Thoracic aorta (tissue), 2 donors: ENCODE data around the gene NCAN. TPM values are rescaled to one million over a fixed set of nuclear protein-coding genes. Genes with fewer than 3 reads are reported as not detected.

Experiments used
- ATAC-seq: fragments of 150-250 bp; one replicate; pipeline ENCODE4 v1.8.0; 2017; ENCODE audit warnings: low read depth; ENCODE audit not compliant: insufficient number of reproducible peaks, low FRiP score
- DNase-seq: peaks from one replicate; pipeline ENCODE4 v3.0.0-alpha.2; 2020; ENCODE audit warnings: low spot score
- H3K27ac ChIP-seq, 2 donors: fragments of 200-600 bp; sonication (generic); 1 replicate in 1 of 2; 2 replicates in 1 of 2; pipeline ENCODE4 v1.5.1; 2016; ENCODE audit warnings: mild to moderate bottlenecking in 2 of 2, moderate library complexity in 2 of 2
- H3K27me3 ChIP-seq: fragments of 200-600 bp; sonication (generic); replicated peaks from 2 replicates; pipeline ENCODE4 v1.6.0; 2016; ENCODE audit warnings: mild to moderate bottlenecking; ENCODE audit not compliant: insufficient read depth
- H3K36me3 ChIP-seq: fragments of 200-600 bp; sonication (generic); one replicate; pipeline ENCODE4 v1.5.1; 2016
- H3K4me1 ChIP-seq, 2 donors: fragments of 200-600 bp; sonication (generic); 1 replicate in 1 of 2; 2 replicates in 1 of 2; pipeline versions ENCODE4 v1.5.1 to v1.6.0; 2016; ENCODE audit warnings: low read depth in 2 of 2, mild to moderate bottlenecking in 1 of 2; ENCODE audit not compliant: control insufficient read depth in 1 of 2
- H3K4me3 ChIP-seq: fragments of 200-600 bp; sonication (generic); 2 replicates; pipeline ENCODE4 v1.5.1; 2016; ENCODE audit warnings: mild to moderate bottlenecking
- H3K9me3 ChIP-seq: fragments of 200-600 bp; sonication (generic); 2 replicates; pipeline ENCODE4 v1.5.1; 2016
- CTCF ChIP-seq: fragments of 200-600 bp; sonication (generic); IDR thresholded peaks from one replicate; pipeline ENCODE4 v1.5.1; 2019; ENCODE audit warnings: antibody characterized with exemption
- total RNA-seq, 2 donors: library from RNA; depleted of rRNA; stranded (reverse); fragments of >200 nt; gene quantifications; one replicate each; pipeline versions ENCODE4 v1.1.0 to v1.2.3, GENCODE V29; 2016

The NCAN gene
- total RNA-seq, 2 donors from 2014 or later, result not detected

- no peaks in the 10 kb centered on the region for H3K27me3 ChIP-seq
- no peak for TF ChIP-seq CTCF
- H3K4me1 ChIP-seq, result peaks cover 0 to 7% of the 10 kb centered on the region in 2 donors
- ATAC-seq (no peak), DNase-seq (no peak)
- H3K4me3 ChIP-seq, result no peak overlapping the region
- H3K9me3 ChIP-seq, result no peaks in the 10 kb centered on the region
- no peaks in the 10 kb centered on the region for H3K36me3 ChIP-seq
- no peak overlapping the region for H3K27ac ChIP-seq
Measured at GRCh38 chr19:19223636-19224035, 11.9 kb downstream of the NCAN start.

GRCh38 chr19:19224150-19224851 is 12.5 kb downstream of the NCAN start:
- Histone ChIP-seq H3K4me3 (peak overlapping the region; percentile 69), H3K36me3 (no peaks in the 10 kb centered on the region)

GRCh38 chr19:19224852-19225494 is 13.2 kb downstream of the NCAN start:
- ATAC-seq (no peak), DNase-seq (no peak)
- TF ChIP-seq CTCF, result peak; percentile 37
- Histone ChIP-seq H3K27me3 (no peaks in the 10 kb centered on the region), H3K4me3 (peak overlapping the region; percentile 69), H3K9me3 (no peaks in the 10 kb centered on the region), H3K4me1 (peaks cover 0 to 7% of the 10 kb centered on the region in 2 donors), H3K27ac (no peak overlapping the region), H3K36me3 (no peaks in the 10 kb centered on the region)

More at GRCh38 chr19:19224150-19224851, 12.5 kb downstream of the NCAN start:
- TF ChIP-seq CTCF, result no peak
- no peak for DNase-seq
- no peak overlapping the region for H3K27ac ChIP-seq
- peaks cover 0 to 7% of the 10 kb centered on the region in 2 donors for H3K4me1 ChIP-seq
- no peak for ATAC-seq
- H3K9me3 ChIP-seq, result no peaks in the 10 kb centered on the region
- H3K27me3 ChIP-seq, result no peaks in the 10 kb centered on the region

GRCh38 chr19:19226204-19226603 is 14.4 kb downstream of the NCAN start:
- DNase-seq (no peak), ATAC-seq (no peak)
- Histone ChIP-seq H3K4me1 (peaks cover 0 to 7% of the 10 kb centered on the region in 2 donors), H3K27ac (no peak overlapping the region), H3K27me3 (no peaks in the 10 kb centered on the region), H3K36me3 (no peaks in the 10 kb centered on the region), H3K9me3 (no peaks in the 10 kb centered on the region), H3K4me3 (no peak overlapping the region)
- TF ChIP-seq CTCF, result no peak

GRCh38 chr19:19226663-19227062 is 14.9 kb downstream of the NCAN start:
- DNase-seq (no peak), ATAC-seq (no peak)
- Histone ChIP-seq H3K27me3 (no peaks in the 10 kb centered on the region), H3K4me1 (peaks cover 0 to 7% of the 10 kb centered on the region in 2 donors), H3K9me3 (no peaks in the 10 kb centered on the region), H3K36me3 (no peaks in the 10 kb centered on the region), H3K27ac (no peak overlapping the region), H3K4me3 (no peak overlapping the region)
- no peak for TF ChIP-seq CTCF
